HG03175 (cell line): Measurements from ENCODE around the gene SIM1.
"Not testable (repeated sequence)": the region's sequence is repeated elsewhere in the genome, so short reads cannot be mapped to it uniquely, and the experiment has no call there.

Experiments used
- ATAC-seq: cut with Tn5 transposase; IDR thresholded peaks from one replicate; pipeline ENCODE4 v1.9.1; 2021; ENCODE audit warnings: mild to moderate bottlenecking, moderate library complexity; ENCODE audit not compliant: unreplicated experiment

Gene SIM1

GRCh38 chr6:100354736-100355641, 109.7 kb downstream of the SIM1 start:
- not testable (repeated sequence) for ATAC-seq

GRCh38 chr6:100353276-100354015, 111.3 kb downstream of the SIM1 start:
- ATAC-seq: no peak

GRCh38 chr6:100350139-100350538, 114.6 kb downstream of the SIM1 start:
- ATAC-seq: no peak

GRCh38 chr6:100349366-100349765, 115.4 kb downstream of the SIM1 start:
- no peak for ATAC-seq

- peak; percentile 58 for ATAC-seq
Observed at GRCh38 chr6:100347901-100348550, 116.7 kb downstream of the SIM1 start.

- ATAC-seq: no peak
Observed at GRCh38 chr6:100346828-100347227, 117.9 kb downstream of the SIM1 start.

GRCh38 chr6:100346203-100346602, 118.5 kb downstream of the SIM1 start:
- ATAC-seq: no peak

- ATAC-seq: no peak
Observed at GRCh38 chr6:100344761-100345160, 120.0 kb downstream of the SIM1 start.

- ATAC-seq: no peak
Observed at GRCh38 chr6:100344321-100344720, 120.4 kb downstream of the SIM1 start.

GRCh38 chr6:100343316-100344077, 121.2 kb downstream of the SIM1 start:
- no peak for ATAC-seq

GRCh38 chr6:100342830-100343229, 121.9 kb downstream of the SIM1 start:
- ATAC-seq: no peak

GRCh38 chr6:100339574-100340255, 125.0 kb downstream of the SIM1 start:
- ATAC-seq: no peak

- ATAC-seq: no peak
Observed at GRCh38 chr6:100338090-100338489, 126.6 kb downstream of the SIM1 start.

- no peak for ATAC-seq
Observed at GRCh38 chr6:100336876-100337275, 127.8 kb downstream of the SIM1 start.

GRCh38 chr6:100335991-100336390, 128.7 kb downstream of the SIM1 start:
- no peak for ATAC-seq
